Measurements from ENCODE around the gene GLIPR1L2. TPM values are rescaled to one million over a fixed set of nuclear protein-coding genes. Genes with fewer than 3 reads are reported as not detected.
"Not testable (repeated sequence)": the region's sequence is repeated elsewhere in the genome, so short reads cannot be mapped to it uniquely, and the experiment has no call there.

The GLIPR1L2 gene
- polyA plus RNA-seq, 1 donor, result 1.8 TPM

DNA sequence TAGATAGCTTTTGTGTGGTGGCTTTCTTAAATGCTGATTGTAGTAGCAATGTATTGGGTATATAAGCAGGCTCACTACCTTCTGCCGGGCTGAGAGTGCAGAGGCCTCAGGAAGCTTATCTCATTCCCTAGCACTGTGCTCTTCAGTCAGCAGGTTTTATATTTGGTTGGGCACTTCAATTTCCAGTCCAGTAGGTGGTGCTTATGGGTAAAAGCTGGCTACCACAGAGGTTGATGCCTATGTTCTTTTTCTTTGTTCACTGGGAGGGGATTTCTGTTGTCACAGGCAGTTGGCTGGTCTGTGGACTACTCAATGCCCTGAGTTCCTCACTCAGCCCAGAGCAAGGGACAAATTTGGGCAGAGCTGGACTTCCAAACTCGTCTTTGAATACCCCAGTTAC is 46.7 kb downstream of the GLIPR1L2 start:
- DNase-seq (ENCODE audit: low read depth), result no peak

DNA sequence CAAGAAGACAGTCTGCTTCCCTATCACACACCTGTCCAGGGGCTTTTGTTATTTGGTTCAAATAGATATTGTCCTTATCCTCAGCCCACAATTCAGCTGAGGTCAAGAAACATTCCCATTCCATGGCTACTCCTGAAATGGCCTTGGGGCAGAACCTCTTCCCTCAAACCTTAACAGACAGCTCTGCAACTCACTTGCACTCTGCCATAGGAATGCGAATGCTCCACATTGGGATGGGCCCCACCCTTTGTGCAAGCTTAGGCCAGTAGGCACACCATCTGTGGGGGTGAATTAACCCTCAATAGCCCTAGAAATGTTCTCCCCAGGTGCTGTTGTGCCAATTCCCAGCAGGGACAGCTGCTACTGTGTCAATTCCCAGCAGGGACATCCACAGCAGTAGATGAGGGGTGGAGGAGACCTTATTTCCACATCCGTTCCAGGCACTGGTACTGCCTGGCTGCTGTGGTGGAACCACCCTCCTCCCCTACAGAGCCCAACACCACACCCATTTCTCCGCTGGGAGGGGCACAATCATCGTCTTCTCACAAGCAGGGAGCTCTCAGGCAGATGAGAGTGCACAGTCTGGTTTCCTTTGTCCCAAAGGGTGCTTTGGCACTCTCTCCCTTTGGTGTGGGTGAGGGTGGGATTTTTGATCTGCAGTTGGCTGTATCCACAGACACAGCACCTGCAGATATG is 47.3 kb downstream of the GLIPR1L2 start:
- DNase-seq (ENCODE audit: low read depth), result no peak

DNA sequence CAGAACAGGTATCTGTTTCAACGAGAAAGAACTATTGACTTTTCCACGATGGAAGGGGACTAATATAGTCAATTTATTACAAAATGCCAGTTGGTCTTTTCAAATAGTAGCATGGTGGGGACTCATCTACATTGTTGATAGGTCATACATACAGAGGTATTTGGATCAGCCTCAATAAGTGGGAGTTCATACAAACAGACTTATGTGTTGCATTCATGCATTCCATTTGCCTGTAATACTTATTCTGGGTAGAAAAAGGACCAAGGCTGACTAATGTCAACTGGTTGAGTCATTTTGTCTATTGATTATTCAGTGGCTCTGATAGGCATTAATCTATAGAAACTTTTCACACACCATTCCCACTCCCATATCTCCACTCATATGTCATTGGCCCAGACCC is 48.2 kb downstream of the GLIPR1L2 start:
- DNase-seq (ENCODE audit: low read depth), result no peak

DNA sequence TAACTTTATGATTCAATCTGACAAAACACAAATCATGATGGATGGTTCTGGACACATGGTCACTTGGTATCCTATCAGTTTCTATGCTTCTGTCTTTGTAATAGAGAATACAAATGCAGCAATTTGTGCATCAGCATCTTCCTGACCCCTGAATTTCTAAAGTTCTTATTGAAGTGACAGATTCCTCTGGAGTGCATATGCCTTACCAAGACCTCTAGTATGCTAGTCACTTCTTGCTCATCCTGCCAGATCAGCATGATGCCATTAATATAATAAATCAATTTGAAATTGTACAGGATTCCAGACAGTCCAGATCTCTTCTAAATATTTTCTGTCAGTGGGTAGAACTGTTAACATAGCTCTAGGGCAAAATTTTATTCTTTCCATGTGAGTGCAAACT is 49.0 kb downstream of the GLIPR1L2 start:
- no peak for DNase-seq (ENCODE audit: low read depth)

DNA sequence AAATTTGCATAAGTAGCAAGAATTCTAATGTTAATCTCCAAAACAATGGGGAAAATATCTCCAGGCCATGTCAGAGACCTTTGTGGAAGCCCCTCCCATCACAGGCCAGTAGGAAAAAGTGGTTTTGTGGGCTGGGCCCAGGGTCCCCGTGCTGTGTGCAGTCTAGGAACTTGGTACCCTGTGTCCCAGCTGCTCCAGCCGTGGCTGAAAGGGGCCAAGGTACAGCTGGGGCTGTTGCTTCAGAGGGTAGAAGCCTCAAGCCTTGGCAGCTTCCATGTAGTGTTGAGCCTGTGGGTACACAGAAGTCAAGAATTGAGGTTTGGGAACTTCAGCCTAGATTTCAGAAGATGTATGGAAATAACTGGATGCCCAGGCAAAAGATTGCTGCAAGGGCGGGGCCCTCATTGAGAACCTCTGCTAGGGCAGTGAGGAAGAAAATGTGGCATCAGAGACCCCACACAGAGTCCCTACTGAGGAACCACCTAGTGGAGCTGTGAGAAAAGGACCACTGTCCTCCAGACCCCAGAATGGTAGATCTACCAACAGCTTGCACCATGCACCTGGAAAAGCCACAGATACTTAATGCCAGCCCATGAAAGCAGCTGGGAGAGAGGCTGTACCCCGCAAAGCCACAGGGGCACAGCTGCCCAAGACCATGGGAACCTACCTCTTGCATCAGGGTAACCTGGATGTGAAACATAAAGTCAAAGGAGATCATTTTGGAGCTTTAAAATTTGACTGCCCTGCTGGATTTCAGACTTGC is 51.0 kb downstream of the GLIPR1L2 start:
- DNase-seq (ENCODE audit: low read depth), result not testable (repeated sequence)

DNA sequence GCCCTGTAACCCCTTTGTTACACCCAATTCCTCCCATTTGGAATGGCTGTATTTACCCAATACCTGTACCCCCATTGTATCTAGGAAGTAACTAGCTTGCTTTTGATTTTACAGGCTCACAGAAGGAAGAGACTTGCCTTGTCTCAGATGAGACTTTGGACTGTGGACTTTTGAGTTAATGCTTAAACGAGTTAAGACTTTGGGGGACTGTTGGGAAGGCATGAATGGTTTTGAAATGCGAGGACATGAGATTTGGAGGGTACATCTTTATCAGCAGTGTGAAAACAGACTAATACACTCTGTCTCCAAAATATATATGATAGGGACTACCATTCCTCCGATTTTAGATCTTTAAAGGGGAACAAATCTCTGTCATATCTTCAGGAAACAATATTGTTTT is 51.6 kb downstream of the GLIPR1L2 start:
- not testable (repeated sequence) for DNase-seq (ENCODE audit: low read depth)

DNA sequence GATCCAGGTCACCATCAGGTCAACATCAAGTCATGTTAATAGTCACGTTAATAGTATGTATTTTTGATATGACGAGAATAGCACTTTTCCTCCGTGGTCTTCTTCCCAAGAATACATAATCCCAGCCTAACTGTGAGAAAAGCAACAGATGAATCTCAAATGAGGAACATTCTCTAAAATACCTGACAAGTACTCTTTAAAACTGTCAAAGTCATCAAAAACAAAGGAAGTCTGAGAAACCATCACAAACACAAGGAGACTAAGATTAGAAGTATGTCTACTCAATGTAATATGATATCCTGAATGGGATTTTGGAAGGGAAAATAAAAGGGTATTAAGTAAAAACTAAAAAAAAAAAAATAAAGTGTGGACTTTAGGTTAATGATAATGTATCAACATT is 52.8 kb downstream of the GLIPR1L2 start:
- no peak for DNase-seq (ENCODE audit: low read depth)

DNA sequence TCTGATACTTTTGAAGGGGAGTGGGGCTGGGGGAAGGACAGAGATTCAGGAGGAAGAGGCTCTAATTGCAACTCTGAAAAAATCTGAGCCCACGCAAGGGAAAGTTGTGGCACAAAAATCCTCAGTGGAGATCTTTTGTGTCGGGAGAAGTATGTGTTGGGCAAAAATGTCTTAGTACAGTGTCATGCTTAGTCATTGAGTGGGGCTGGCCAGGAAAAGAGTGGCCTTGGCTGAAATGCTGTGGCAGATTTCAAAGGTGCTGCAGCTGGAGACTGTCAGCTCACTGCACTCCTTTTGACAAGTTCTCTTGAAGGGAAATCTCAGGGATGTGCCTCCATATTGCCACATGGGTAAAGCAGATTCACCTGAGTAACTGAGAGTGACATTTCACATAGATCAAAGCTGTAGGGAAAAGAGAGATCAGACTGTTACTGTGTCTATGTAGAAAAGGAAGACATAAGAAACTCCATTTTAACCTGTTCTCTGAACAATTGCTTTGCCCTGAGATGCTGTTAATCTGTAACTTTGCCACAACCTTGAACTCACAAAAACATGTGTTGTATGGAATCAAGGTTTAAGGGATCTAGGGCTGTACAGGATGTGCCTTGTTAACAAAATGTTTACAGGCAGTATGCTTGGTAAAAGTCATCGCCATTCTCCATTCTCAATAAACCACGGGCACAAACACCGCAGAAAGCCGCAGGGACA is 53.7 kb downstream of the GLIPR1L2 start:
- no peak for DNase-seq (ENCODE audit: low read depth)

DNA sequence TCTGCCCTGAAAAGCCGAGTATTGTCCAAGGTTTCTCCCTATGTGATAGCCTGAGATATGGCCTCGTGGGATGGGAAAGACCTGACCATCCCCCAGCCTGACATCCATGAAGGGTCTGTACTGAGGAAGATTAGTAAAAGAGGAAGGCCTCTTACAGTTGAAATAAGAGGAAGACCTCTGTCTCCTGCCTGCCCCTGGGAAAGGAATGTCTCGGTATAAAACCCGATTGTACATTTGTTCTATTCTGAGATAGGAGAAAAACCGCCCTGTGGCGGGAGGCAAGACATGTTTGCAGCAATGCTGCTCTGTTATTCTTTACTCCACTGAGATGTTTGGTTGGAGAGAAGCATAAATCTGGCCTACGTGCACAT is 54.2 kb downstream of the GLIPR1L2 start:
- DNase-seq (ENCODE audit: low read depth), result not testable (repeated sequence)

DNA sequence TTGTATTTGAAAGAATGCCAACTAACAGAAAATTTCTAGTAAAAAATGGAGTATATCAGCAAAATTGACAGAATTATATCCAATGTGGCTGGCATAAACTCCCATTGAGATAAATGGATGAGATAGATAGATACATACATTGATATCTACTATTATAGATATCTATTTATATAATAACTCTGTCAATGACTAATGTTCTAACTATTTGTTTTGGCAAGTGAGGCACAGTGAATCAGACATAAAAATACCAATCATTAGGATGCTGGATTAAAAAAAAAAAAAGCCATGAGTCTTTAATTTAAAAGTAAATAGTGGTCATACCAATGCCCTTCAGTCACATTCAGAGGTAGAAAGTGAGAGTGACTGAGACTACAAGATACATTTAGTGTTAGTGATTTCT is 56.0 kb downstream of the GLIPR1L2 start:
- no peak for DNase-seq (ENCODE audit: low read depth)

DNA sequence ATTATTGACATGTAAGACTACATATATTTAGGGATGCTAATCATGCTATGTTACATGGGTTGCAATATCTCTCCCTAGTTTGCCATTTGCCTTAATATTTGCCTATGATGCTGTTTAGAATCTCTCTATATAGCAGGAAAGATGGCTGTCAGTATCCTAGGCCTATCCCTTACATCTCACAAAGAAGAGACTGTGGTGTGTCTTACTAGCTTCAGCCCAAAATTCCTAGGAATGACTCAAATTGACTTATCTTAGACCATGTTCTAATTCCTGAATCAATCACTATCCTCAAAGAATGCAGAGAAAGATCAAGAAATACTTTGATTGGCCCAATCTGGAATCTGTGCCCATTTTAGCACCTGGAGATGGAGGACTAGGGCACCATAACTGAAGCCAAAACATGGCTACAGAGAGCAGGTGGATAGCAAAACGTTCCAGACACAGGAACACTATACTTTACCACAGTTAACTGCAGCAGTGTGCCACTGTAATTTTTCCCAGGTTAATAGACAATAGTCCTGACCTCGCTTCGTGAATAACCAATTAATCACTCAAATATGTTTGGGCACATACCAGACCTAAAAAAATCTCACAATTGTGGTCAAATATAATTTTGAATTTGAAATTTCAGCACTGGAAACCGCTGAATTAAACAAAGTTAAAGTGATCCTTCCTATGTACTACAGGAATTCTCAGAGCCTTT is 57.0 kb downstream of the GLIPR1L2 start:
- no peak for DNase-seq (ENCODE audit: low read depth)

DNA sequence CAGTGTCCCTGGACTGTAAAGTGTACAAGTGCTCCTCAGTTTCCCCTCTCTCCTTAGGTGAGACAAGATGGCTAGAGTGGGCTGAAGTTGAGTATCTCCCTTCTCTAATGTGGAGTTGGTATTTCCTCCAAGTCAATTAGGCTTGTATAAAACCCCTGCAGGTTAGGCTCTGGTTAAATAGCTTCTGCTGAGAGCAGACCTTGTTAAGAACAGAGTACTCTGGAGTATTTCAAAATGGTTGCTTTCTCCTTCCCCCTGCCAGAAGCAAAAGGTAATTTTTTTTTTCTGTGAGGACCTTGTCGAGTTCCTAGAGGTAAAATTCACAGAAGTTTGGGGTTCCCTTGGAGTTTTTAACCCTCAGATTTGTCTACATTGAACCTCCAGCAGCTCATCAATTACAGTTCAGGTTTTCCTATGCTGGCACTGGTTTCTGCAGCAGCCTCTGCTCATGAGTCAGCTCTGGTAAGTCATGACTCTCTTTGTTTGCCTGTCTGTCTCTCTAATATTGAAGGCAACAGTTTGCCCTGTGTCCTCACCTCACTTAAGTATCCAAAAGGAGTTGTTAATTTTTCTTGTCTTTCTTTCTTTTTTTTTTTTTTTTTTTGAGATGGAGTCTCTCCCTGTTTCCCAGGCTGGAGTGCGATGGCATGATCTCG is 61.9 kb downstream of the GLIPR1L2 start:
- no peak for DNase-seq (ENCODE audit: low read depth)

DNA sequence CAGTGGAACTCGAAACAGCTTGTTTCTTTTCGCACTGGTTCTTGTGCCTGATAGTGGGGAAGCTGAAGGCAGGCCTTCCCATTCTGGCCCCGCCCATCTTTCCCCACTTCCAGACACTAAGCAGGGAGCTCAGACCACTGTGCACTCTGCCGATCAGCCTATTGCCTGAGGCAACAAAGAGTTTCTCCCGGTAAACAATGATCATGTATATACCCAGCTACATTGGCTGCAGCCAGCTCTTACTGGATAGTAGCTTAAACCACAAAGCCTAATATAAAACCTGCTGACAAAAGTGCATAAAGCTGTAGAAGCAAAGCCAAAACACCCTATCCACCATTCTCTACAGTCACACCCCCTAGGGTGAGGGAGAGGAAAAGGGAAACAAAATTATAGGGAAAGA is 65.0 kb downstream of the GLIPR1L2 start:
- no peak for DNase-seq (ENCODE audit: low read depth)

DNA sequence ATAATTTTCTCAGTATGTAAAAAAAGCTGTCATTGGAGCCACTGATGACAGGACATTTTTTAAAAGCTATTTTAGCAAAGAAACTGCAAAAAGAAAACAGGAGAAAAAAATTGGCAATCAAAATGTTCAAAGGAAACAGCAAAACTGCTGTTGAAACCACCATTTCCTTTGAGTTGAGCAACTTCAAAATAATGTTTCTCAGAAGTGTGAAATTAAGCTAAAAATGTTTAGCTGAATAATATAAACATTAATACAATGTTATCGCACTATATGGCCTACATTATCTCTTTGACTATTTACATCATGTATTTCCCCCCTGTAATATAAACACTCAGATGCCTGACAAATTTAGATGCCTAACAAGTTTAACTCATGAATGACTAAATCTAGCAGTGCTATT is 66.3 kb downstream of the GLIPR1L2 start:
- no peak for DNase-seq (ENCODE audit: low read depth)

DNA sequence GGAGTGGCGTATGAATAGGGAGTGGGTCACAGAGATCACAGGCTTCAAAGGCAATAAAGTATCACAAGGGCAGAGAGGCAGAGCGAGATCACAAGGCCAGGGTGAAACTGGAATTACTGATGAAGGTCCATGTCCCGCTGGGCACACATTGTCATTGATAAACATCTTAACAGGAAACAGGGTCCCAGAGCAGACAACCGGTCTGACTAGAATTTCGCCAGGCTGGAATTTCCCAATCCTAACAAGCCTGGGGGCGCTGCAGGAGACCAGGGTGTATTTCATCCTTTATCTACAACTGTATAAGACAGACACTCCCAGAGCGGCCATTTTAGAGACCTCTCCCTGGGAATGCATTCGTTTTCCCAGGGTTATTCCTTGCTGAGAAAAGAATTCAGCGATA is 67.0 kb downstream of the GLIPR1L2 start:
- DNase-seq (ENCODE audit: low read depth), result not testable (repeated sequence)

DNA sequence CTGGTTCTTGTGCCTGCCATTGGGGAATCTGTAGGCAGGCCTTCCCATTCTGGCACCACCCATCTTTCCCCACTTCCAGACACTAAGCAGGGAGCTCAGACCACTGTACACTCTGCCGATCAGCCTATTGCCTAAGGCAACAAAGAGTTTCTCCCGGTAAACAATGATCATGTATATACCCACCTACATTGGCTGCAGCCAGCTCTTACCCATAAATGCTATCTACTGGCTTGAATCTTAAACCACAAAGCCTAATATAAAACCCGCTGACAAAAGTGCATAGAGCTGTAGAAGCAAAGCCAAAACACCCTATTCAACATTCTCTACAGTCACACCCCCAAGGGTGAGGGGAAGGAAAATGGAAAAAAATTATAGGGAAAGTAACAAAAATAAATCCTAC is 68.9 kb downstream of the GLIPR1L2 start:
- no peak for DNase-seq (ENCODE audit: low read depth)

DNA sequence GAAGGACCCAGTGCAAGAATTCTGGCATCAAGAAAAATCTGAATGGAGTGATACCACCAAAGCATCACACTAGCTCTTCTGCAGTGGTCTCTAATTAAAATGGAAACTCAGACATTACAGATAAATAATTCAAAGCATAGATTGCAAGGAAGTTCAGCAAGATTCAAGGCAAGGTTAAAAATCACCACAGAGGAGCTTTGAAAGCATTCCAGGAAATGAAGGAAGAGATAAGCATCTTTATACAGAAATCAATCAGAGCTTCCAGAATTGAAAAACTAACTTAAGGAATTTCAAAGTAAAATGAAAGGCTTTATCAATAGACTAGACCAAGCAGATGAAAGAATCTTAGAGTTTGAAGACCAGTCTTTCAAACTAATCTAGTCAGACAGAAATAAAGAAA is 69.3 kb downstream of the GLIPR1L2 start:
- no peak for DNase-seq (ENCODE audit: low read depth)

DNA sequence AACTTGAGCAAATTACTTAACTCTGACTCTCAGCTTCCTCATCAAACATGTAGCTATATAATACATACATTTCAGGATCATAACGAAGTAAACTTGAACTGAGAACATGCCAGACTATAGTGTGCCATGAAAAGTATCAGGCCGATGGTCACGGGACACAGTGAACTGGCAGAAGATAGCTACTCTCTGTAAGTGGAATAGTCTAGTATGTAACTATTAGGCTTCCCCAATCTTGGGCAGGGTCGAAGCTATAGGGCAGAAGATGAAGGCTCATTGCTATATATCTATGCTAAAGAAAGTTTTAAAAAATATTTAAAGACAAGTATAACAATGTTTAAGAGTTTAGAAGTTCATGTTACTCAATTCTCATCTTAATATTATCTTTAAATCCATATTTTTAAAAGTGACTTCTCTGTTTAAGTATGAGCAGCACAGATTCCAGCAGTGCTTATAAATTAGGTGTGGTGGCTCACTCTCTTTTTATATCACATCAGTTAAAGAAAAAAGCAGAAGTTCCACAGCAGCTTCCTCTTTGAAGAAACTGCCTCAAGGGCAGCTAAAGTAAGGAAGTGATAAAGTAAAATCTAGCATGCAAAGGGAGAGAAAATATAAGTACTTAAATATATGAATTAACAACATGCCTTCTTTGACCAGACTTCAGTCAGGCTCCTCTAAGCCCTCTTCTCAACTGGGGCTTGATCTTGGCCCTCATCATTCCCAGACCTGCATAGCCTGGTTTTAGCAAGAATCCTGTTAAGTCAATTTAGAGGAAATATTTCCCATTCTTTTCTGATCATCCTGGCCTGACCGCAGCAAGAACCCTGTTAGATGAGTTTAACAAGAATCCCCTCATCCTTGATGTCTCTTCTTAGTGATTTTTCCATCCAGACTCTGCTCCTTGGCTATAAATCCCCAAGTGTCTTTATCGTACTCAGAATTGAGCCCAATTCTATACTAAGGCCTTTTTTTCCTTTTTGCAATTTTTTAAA is 81.3 kb downstream of the GLIPR1L2 start:
- no peak for DNase-seq (ENCODE audit: low read depth)

DNA sequence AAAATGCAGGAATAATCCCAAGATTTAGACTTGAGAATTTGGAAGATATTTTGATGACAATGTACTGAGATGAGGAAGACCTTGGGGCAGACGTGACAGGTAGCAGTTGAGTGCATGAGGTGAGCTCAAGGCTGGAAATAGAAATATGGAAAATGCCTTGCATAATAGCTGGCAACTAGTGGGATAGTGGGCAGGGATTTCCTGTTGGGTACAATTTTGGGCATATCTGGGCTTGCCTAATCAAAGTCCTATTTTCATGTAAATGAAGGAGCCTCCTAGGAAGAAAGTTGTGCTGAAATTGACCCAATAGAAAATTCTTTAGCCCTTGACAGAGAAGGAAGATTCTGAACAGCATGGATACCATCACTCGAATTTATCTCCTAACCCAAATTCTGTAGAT is 83.2 kb downstream of the GLIPR1L2 start:
- no peak for DNase-seq (ENCODE audit: low read depth)

DNA sequence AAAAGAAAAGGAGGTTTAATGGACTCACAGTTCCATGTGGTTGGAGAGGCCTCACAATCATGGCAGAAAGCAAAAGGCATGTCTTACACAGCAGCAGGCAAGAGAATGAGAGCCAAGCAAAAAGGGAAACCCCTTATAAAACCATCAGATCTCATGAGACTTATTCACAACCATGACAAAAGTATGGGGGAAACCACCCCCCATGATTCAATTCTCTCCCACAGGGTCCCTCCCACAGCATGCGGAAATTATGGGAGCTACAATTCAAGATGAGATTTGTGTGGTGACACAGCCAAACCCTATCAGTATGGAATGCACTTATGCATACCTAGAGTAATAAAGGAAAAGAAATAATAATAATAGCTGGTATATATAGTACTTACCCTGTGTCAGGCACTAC is 85.2 kb downstream of the GLIPR1L2 start:
- DNase-seq (ENCODE audit: low read depth), result no peak

Data from forelimb muscle (tissue), 1 donor.